Kasumi-1 (cell line): Measurements from ENCODE around the gene TRA2A.
"Not testable (repeated sequence)": the region's sequence is repeated elsewhere in the genome, so short reads cannot be mapped to it uniquely, and the experiment has no call there.

Experiments
- DNase-seq, 2 experiments: peaks; one replicate each; lab custom pipeline; 2025; lab: John Stamatoyannopoulos, UW

Gene TRA2A

GRCh38 chr7:23494009-23494408 is 37.8 kb downstream of the TRA2A start:
- no peak for DNase-seq

DNA sequence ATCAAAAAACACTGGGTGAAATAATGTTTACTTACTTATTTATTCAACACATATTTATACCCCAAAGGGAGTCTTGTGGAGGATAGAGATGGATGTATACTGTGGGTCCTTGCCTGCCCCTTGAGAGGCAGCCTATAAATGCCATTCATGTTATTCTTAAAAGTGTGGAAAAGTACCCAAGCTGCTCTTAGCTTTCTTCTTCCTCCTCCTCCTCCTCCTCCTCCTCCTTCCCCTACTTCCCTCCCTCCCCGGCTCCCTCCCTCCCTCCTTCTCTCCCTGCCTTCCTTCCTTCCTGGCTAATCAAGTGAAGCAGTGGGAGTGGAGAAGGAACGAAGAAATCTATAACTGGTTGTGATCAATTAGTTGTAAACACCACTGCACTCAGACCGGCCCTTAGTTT is 40.3 kb downstream of the TRA2A start:
- no peak for DNase-seq

DNA sequence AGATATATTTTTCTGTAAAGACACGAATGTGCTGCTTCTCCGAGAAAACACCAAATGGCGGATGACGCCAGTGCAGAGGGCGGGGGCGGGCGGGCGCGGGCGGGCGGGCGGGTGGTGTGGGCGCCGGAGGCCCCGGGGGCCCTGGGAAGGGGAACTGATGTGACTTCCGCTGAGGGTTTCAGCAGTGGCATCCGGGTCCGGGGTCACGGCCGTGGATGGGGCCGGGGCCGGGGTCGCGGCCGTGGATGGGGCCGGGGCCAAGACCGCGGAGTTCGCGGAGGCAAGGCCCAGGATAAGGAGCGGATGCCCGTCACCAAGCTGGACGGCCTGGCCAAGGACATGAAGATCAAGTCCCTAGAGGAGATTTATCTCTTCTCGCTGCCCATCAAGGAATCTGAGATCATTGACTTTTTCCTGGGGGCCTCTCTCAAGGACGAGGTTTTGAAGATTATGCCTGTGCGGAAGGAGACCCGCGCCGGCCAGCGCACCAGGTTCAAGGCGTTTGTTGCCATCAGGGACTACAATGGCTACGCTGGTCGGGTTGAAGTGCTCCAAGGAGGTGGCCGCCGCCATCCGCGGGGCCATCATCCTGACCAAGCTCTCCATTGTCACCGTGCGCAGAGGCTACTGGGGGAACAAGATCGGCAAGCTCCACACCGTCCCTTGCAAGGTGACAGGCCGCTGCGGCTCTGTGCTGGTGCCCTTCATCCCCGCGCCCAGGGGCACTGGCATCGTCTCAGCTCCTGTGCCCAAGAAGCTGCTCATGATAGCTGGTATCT is 41.2 kb downstream of the TRA2A start:
- peak in 1 of 2 experiments; percentile 30 for DNase-seq

DNA sequence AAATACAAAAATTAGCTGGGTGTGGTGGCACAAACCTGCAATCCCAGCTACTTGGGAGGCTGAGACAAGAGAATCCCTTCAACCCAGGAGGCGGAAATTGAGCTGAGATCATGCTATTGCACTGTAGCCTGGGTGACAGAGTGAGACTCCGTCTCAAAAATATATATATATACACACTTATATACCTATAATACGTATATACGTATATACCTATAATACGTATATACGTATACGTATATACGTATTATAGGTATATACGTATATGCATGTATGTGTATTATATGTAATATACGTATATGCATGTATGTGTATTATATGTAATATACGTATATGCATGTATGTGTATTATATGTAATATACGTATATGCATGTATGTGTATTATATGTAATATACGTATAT is 43.1 kb downstream of the TRA2A start:
- DNase-seq, result not testable (repeated sequence)

GRCh38 chr7:23487670-23488069 is 44.1 kb downstream of the TRA2A start:
- no peak for DNase-seq

DNA sequence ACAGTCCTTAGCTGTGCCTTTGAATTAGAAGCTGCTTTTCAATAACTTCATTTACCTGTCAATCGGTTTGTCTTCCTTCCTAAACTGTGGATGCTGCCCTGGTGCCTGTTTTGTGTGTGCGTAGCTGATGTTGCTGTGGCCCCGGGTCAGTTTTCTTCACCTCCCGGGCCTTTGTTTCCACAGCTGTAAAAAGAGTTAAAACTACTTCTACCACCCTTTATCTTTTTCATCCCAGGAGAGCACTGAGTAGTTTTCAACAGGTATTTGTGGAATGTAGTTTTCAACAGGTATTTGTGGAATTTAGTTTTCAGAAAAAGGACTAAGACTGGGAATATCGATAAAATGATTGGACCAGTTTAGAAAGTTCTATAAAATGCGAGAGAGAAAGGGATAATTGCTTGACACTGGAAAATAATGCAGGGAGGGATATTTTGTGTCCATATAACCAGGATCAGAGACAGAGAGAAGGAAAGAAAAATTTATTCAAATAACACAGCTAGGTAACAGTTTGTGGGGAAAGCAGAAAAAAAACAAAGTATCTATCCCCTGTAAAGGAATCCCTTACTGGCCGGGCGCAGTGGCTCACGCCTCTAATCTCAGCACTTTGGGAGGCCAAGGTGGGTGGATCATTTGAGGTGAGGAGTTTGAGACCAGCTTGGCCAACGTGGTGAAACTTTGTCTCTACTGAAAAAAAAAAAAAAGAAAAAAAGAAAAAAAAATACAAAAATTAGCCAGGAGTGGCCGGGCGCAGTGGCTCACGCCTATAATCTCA is 45.6 kb downstream of the TRA2A start:
- no peak for DNase-seq

DNA sequence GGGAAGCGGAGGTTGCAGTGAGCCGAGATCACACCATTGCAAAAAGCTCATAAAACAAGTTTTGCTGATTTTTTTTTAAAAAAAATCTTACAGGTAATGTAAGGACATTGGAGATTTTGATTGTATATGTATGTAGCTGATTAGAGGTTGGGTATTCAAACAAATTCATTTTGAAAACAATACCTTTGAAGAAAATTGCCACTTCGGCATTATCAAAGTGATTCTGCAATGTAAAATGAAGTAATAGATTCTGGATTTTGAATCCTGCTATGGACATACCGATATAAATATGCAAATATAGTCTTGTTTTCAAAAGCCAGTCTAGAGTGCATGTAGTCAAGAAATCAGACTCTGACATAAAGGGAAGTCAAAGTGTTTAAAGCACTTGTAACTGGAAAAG is 49.1 kb downstream of the TRA2A start:
- no peak for DNase-seq

GRCh38 chr7:23477962-23478866 is 53.6 kb downstream of the TRA2A start:
- no peak for DNase-seq

DNA sequence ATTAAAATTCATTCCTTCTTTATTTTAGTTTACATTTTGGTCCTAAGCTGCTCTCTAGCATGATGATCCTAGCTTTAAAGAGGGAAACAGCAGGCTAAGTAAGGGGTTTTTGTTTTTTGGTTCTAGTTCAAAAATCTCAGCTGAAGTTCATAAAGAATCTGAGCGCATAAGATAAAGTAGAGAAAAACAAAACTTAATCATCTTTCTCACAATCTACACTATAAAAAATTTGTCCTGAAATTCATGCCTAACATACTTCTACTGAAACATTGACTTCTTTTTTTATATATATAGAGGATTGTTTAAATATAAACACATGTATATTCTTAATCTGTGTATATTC is 54.7 kb downstream of the TRA2A start:
- DNase-seq, result no peak

DNA sequence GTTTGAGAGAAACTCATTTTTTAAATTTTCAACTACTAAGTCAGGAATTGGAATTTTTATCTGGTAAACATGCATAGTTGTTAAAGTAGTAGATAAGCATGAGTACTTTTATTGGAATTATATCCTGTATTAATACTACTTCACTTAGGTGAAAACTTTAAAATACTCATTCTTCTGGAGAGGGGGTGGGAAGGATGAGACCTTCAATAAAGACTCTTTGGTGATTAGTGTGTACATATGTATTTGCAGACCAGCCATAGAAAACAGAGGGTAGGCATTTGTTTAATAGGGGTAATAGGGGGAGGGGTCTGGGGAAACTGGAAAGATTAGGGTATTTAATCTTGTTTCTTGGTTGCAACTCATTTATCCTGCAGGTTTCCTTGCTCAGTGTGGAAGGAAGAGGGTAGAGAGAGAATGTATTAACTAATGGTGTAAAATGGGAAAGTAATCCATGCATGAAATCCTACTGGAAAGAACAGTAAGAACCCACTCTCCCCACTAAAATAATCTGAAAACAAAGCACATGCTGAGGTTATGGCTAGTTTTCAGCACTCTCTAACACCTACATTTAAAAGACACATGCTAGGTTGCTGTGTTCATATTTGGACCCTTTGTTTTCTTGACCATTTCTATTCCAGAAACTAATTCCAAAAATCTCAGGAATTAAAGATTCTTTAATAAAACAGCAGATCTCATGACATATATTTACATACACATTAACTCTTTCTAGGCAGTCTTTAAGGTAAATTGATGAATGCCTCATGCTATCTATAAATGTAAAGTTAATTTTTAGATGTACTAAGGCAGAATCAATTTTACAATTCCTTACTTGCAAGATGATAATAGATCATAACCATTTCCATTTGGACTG is 55.3 kb downstream of the TRA2A start:
- DNase-seq, result no peak

DNA sequence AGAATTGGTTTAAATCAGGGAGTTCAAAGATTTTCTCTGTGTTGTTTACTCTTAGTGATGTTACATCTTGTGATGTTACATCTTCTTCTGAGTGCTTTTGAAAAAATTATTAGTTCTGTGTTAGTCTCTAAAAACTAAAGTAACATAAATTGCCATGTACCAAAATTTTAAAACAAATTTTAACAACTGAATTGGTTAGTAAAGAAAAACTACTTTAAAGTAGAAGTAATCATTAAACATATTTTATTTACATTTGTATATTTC is 56.3 kb downstream of the TRA2A start:
- no peak for DNase-seq

DNA sequence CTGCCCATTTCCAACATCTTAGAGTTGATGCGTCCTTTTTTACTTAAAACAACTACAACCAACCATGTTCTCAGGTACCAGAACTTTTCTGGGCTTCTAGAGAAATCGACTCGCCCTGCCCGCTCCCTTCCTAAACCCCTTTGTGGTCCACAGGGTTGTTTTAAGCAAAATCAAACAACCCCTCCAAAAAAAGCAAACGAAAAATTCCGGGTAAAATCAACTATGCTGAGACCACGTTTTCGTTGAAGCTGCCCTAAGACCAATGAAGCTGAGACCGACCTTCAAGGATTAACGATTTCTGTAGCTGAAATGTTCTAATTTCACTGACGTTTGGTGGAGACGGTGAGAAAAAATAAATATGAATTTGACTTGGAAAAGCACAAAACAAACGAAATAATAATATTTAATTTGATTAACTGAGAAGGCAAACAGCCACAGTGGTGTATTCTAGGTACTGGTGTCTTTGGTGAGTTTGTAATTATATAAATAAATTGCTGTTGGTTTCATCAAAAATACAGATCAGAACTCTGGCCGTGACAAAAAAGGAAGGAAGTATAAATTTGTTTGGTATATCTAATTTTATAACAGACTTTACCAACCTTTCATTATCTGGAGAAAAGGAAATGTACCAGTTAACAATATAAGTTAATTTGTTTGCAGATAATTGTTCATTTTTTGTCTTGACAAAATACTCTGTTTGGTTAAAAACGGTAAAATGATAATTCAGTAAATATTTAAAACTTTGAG is 56.8 kb downstream of the TRA2A start:
- peak; percentile 79 to 87 for DNase-seq

- DNase-seq, result peak; percentile 99 to 100
These were observed 57.5 kb downstream of the TRA2A start for GRCh38 chr7:23474094-23474828.

DNA sequence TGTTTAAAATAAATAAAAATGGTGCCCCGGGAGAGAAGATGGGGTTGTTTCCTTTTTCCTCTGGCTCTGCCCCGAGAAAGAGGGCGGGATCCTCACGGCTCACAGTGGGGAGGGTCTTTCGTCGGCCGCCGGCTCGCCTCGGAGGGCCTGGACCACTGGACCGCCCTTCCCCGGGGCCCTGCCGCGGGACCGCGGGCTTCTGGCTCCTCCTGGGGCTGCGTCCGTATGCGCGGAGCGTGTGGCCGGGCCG is 58.0 kb downstream of the TRA2A start:
- DNase-seq, result peak in 1 of 2 experiments; percentile 63

DNA sequence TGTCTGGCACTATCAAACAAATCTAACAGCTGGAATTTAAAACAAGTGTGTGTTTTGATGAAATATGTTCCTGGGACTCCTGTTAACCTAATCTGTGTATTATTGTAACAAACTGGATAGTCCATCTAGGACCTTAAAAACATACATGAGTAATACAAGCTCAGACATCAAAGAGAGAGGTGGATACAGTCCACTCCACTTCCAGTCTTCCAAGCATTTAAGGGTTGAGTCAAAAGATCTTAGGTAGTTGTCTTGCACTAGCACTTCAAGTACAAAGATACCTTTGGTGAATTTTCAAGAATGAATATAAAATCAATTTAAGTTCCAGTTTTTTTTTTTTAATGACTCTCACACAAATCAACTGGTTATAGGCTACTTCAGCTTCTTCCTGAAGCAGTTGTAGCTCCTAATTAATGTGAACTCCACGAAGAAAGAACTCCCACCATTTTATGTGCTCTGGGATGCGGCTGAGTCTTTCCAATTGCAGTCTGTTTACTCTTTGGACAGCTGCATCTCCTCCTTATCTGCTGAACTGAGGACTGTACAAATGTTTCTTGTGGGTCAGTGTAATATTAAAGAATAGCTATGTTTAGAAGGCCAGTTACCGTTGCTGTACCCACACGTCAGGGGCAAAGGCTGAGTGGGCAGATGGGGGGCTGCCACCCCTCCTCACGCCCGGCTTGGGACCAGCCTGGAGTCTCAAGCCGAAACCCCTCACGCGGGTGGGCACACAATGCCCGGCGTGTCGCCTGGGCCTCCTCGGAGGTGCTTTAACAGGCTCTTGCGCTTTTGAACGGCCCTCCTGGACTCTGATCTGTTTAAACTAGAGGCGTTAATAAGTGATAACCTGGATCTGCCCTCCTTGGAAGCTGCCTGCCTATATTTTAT is 58.6 kb downstream of the TRA2A start:
- DNase-seq, result peak; percentile 65

- no peak for DNase-seq
These were observed 59.2 kb downstream of the TRA2A start for GRCh38 chr7:23472556-23472955.

GRCh38 chr7:23472046-23472445 is 59.7 kb downstream of the TRA2A start:
- DNase-seq, result peak; percentile 73 to 79

DNA sequence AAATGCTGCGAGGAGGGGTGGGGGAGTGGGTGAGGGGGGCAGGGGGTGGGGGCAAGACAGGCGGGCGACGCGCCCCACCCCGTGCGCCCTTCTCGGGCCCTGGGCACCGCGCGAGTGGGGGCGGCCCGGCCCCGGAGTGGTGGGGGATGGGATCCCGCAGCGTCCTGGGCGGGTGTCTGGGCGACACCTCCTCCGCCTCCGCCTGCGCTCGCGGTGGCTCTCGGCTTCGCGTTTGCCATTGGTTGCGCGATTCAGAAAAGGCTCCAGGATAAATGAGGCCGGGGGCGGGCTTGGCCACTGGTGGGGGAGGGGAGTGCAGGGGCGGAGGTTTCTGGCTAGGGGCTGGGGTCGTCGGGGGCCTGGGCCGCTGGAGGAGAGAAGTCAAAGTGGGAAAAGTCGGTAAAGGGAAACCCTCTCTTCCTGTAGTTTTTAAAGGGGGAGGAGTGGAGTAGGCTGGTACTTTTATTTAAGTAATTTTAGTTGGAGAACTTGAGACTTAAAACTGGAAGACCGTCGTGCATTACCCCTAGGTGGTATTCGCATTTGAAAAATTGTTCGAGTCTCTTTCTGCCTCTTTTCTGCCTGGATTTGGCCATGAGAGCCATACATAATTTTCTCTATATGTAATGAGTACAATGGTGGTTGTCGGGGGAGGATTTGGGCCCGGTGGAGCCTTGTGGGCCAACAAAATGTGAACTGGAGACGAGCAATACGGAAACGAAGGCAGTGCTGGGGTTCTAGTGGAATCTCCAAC is 60.5 kb downstream of the TRA2A start:
- DNase-seq, result peak; percentile 94 to 96
